ENCODE results near the gene GNB1L.
"Not testable (repeated sequence)": the region's sequence is repeated elsewhere in the genome, so short reads cannot be mapped to it uniquely, and the experiment has no call there.

DNA sequence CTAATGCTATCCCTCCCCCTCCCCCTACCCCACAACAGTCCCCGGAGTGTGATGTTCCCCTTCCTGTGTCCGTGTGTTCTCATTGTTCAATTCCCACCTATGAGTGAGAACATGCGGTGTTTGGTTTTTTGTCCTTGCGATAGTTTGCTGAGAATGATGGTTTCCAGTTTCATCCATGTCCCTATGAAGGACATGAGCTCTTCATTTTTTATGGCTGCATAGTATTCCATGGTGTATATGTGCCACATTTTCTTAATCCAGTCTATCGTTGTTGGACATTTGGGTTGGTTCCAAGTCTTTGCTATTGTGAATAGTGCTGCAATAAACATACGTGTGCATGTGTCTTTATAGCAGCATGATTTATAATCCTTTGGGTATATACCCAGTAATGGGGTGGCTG lies 77.5 kb downstream of the GNB1L start:
- TF ChIP-seq, protein P1, sequence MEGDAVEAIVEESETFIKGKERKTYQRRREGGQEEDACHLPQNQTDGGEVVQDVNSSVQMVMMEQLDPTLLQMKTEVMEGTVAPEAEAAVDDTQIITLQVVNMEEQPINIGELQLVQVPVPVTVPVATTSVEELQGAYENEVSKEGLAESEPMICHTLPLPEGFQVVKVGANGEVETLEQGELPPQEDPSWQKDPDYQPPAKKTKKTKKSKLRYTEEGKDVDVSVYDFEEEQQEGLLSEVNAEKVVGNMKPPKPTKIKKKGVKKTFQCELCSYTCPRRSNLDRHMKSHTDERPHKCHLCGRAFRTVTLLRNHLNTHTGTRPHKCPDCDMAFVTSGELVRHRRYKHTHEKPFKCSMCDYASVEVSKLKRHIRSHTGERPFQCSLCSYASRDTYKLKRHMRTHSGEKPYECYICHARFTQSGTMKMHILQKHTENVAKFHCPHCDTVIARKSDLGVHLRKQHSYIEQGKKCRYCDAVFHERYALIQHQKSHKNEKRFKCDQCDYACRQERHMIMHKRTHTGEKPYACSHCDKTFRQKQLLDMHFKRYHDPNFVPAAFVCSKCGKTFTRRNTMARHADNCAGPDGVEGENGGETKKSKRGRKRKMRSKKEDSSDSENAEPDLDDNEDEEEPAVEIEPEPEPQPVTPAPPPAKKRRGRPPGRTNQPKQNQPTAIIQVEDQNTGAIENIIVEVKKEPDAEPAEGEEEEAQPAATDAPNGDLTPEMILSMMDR (IDR thresholded peaks at IDR 0.05): not testable (repeated sequence)
- not testable (repeated sequence) for TF ChIP-seq POLR2A (IDR thresholded peaks at IDR 0.05)

Data from gastroesophageal sphincter (tissue), 3 donors.